ENCODE measurements around the gene MEIS2.

MEIS2 gene

DNA sequence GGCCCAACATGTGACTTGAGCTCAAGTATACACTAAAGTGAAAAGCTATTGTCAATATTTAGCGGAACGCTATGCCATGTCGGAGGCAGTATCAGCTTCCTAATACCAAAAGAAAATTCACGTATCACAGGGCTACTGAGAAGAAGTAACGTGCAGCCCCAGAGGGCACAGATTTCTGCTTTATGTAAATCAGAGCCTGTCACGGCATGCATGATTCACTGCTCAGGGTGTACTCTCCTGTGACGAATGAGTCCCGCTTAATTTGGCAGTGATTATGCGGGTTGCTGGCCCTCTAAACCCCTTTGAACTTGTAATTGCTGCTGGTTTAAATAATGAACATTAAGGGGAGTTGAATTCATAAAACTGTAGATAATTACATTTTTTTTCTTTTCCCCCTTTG, 85.3 kb downstream of the MEIS2 start:
- Histone ChIP-seq H3K36me3 (ENCODE audit: insufficient read depth, low read length) (no peaks in the 10 kb centered on the region), H3K4me3 (ENCODE audit: low read length, poor library complexity, severe bottlenecking) (no peak overlapping the region), H3K9me3 (ENCODE audit: insufficient read depth, low read depth, low read length) (no peaks in the 10 kb centered on the region), H3K4me2 (ENCODE audit: low read depth, low read length, poor library complexity, severe bottlenecking) (no peak overlapping the region), H4K20me1 (ENCODE audit: insufficient read depth, low read length, poor library complexity, severe bottlenecking) (no peaks in the 10 kb centered on the region), H3K27me3 (ENCODE audit: insufficient read depth, low read length, poor library complexity, severe bottlenecking) (no peaks in the 10 kb centered on the region), H3F3A (ENCODE audit: low read depth) (no peaks in the 10 kb centered on the region), H3K9ac (ENCODE audit: low read depth, low read length, poor library complexity, severe bottlenecking) (no peak overlapping the region), H3K9me2 (replicated peaks; ENCODE audit: low read depth, low read length) (no peaks in the 10 kb centered on the region), H3K79me2 (ENCODE audit: insufficient read depth, low read length) (no peaks in the 10 kb centered on the region), H2AFZ (ENCODE audit: low read length) (no peak overlapping the region), H3K4me1 (ENCODE audit: insufficient read depth, low read length, poor library complexity, severe bottlenecking) (no peaks in the 10 kb centered on the region)
- TF ChIP-seq EZH2phosphoT487 (IDR thresholded peaks at IDR 0.05; ENCODE audit: borderline replicate concordance), result no peak
- TF ChIP-seq, protein P1, sequence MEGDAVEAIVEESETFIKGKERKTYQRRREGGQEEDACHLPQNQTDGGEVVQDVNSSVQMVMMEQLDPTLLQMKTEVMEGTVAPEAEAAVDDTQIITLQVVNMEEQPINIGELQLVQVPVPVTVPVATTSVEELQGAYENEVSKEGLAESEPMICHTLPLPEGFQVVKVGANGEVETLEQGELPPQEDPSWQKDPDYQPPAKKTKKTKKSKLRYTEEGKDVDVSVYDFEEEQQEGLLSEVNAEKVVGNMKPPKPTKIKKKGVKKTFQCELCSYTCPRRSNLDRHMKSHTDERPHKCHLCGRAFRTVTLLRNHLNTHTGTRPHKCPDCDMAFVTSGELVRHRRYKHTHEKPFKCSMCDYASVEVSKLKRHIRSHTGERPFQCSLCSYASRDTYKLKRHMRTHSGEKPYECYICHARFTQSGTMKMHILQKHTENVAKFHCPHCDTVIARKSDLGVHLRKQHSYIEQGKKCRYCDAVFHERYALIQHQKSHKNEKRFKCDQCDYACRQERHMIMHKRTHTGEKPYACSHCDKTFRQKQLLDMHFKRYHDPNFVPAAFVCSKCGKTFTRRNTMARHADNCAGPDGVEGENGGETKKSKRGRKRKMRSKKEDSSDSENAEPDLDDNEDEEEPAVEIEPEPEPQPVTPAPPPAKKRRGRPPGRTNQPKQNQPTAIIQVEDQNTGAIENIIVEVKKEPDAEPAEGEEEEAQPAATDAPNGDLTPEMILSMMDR (conservative IDR thresholded peaks at IDR 0.05; ENCODE audit: low read length), result no peak

GRCh38 chr15:37014566-37014965, 85.8 kb downstream of the MEIS2 start:
- Histone ChIP-seq H3K79me2 (ENCODE audit: insufficient read depth, low read length) (no peaks in the 10 kb centered on the region), H3F3A (ENCODE audit: low read depth) (no peaks in the 10 kb centered on the region), H3K36me3 (ENCODE audit: insufficient read depth, low read length) (no peaks in the 10 kb centered on the region), H3K9me2 (replicated peaks; ENCODE audit: low read depth, low read length) (no peaks in the 10 kb centered on the region), H3K4me1 (ENCODE audit: insufficient read depth, low read length, poor library complexity, severe bottlenecking) (no peaks in the 10 kb centered on the region), H3K27me3 (ENCODE audit: insufficient read depth, low read length, poor library complexity, severe bottlenecking) (no peaks in the 10 kb centered on the region), H3K9me3 (ENCODE audit: insufficient read depth, low read depth, low read length) (no peaks in the 10 kb centered on the region), H3K4me2 (ENCODE audit: low read depth, low read length, poor library complexity, severe bottlenecking) (no peak overlapping the region), H3K4me3 (ENCODE audit: low read length, poor library complexity, severe bottlenecking) (no peak overlapping the region), H4K20me1 (ENCODE audit: insufficient read depth, low read length, poor library complexity, severe bottlenecking) (no peaks in the 10 kb centered on the region), H3K9ac (ENCODE audit: low read depth, low read length, poor library complexity, severe bottlenecking) (no peak overlapping the region), H2AFZ (ENCODE audit: low read length) (no peak overlapping the region)
- TF ChIP-seq, protein P1 (conservative IDR thresholded peaks at IDR 0.05; ENCODE audit: low read length), result no peak

DNA sequence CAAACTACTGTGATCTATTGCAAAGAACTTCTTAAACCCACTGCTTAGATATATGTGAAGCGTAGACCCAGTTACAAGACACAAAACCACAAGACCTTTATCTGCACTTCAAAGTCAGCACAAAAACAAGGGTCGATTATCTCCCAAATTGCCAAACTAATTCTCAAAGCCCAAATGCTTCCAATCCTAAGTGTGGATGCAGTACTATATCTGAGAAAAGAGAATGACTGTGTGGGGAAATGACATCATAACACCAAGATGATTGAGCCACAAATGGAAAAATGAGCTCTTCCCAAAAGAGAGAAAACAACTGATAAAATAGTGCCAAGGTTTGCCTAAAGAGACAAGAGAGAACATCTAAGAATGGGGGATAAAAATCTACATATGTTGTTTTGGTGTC, 86.2 kb downstream of the MEIS2 start:
- Histone ChIP-seq H3K9ac (ENCODE audit: low read depth, low read length, poor library complexity, severe bottlenecking) (no peak overlapping the region), H3K4me3 (ENCODE audit: low read length, poor library complexity, severe bottlenecking) (no peak overlapping the region), H3K79me2 (ENCODE audit: insufficient read depth, low read length) (no peaks in the 10 kb centered on the region), H3K36me3 (ENCODE audit: insufficient read depth, low read length) (no peaks in the 10 kb centered on the region), H3K27me3 (ENCODE audit: insufficient read depth, low read length, poor library complexity, severe bottlenecking) (no peaks in the 10 kb centered on the region), H3K4me2 (ENCODE audit: low read depth, low read length, poor library complexity, severe bottlenecking) (no peak overlapping the region), H2AFZ (ENCODE audit: low read length) (no peak overlapping the region), H3K9me3 (ENCODE audit: insufficient read depth, low read depth, low read length) (no peaks in the 10 kb centered on the region), H3K9me2 (replicated peaks; ENCODE audit: low read depth, low read length) (no peaks in the 10 kb centered on the region), H3K4me1 (ENCODE audit: insufficient read depth, low read length, poor library complexity, severe bottlenecking) (no peaks in the 10 kb centered on the region), H3F3A (ENCODE audit: low read depth) (no peaks in the 10 kb centered on the region), H4K20me1 (ENCODE audit: insufficient read depth, low read length, poor library complexity, severe bottlenecking) (no peaks in the 10 kb centered on the region)
- TF ChIP-seq, protein P1 (conservative IDR thresholded peaks at IDR 0.05; ENCODE audit: low read length), result no peak
- TF ChIP-seq EZH2phosphoT487 (IDR thresholded peaks at IDR 0.05; ENCODE audit: borderline replicate concordance), result no peak
